HL-60 (cell line): ENCODE data around the gene IP6K2.

Experiments used
- CTCF ChIP-seq: IDR thresholded peaks from one replicate; pipeline ENCODE4 v1.5.1; 2011; ENCODE audit warnings: low read length, control low read depth, inconsistent platforms; ENCODE audit not compliant: insufficient read depth
- POLR2AphosphoS5 ChIP-seq: IDR thresholded peaks from 2 replicates; pipeline ENCODE4 v1.6.1; 2012; ENCODE audit warnings: low read depth
- TF ChIP-seq, protein P1 (sequence below): IDR thresholded peaks from 2 replicates; pipeline ENCODE4 v1.6.1; 2012; ENCODE audit warnings: low read depth; ENCODE audit not compliant: insufficient replicate concordance

GRCh38 chr3:48652923-48653715 lies 63.9 kb downstream of the IP6K2 start:
- TF ChIP-seq CTCF (no peak), POLR2AphosphoS5 (no peak)
- TF ChIP-seq, protein P1, sequence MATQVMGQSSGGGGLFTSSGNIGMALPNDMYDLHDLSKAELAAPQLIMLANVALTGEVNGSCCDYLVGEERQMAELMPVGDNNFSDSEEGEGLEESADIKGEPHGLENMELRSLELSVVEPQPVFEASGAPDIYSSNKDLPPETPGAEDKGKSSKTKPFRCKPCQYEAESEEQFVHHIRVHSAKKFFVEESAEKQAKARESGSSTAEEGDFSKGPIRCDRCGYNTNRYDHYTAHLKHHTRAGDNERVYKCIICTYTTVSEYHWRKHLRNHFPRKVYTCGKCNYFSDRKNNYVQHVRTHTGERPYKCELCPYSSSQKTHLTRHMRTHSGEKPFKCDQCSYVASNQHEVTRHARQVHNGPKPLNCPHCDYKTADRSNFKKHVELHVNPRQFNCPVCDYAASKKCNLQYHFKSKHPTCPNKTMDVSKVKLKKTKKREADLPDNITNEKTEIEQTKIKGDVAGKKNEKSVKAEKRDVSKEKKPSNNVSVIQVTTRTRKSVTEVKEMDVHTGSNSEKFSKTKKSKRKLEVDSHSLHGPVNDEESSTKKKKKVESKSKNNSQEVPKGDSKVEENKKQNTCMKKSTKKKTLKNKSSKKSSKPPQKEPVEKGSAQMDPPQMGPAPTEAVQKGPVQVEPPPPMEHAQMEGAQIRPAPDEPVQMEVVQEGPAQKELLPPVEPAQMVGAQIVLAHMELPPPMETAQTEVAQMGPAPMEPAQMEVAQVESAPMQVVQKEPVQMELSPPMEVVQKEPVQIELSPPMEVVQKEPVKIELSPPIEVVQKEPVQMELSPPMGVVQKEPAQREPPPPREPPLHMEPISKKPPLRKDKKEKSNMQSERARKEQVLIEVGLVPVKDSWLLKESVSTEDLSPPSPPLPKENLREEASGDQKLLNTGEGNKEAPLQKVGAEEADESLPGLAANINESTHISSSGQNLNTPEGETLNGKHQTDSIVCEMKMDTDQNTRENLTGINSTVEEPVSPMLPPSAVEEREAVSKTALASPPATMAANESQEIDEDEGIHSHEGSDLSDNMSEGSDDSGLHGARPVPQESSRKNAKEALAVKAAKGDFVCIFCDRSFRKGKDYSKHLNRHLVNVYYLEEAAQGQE, result no peak
